ENCODE data around the gene ZNF185.

Gene ZNF185

DNA sequence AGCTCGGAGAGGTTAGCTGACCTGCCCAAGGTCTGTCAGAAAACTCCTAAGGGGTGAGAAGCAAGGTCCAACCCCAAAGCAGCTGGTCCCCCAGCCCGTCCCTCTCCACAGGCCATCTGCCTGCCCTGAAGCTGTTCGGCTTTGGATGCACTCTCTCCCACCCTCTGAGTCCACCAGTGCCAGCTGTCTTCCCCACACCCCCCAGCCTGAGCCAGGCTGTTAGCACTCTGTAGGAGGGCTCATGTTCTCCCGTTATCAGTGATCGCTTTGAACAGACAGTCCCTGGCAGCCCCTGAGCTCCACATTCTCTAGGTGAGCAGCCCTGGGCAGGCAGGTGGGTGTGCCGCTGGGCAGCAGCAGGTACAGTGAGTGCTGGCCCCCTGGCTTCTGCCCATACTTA lies 16.0 kb downstream of the ZNF185 start:
- H3K36me3 ChIP-seq (ENCODE audit: control insufficient read depth in 2 of 2, insufficient read depth in 1 of 2, low read length in 2 of 2): no peaks in the 10 kb centered on the region
- H3K4me1 ChIP-seq (ENCODE audit: control insufficient read depth, insufficient read depth, low read length): no peaks in the 10 kb centered on the region
- ChIA-PET POLR2A (no interaction called here), CTCF (interaction anchor here (0.8 to 3.8 kb wide), 4 partner anchors 9 to 12 kb away, joined by 3 to 26 read pairs (median 4); no protein-coding TSS in a partner anchor)
- no peak overlapping the region for H3K4me3 ChIP-seq (ENCODE audit: low read depth, low read length)
- no peaks in the 10 kb centered on the region for H3K9me3 ChIP-seq (ENCODE audit: control insufficient read depth, insufficient read depth, low read depth, low read length)
- TF ChIP-seq ZNF23 (tag by site-specific recombination; IDR thresholded peaks at IDR 0.05; ENCODE audit: borderline replicate concordance) (no peak), ZIC2 (tag by site-specific recombination; IDR thresholded peaks at IDR 0.05) (peak; percentile 71)
- no peak overlapping the region for H3K27ac ChIP-seq (ENCODE audit: extremely low read depth, low read depth, low read length)

DNA sequence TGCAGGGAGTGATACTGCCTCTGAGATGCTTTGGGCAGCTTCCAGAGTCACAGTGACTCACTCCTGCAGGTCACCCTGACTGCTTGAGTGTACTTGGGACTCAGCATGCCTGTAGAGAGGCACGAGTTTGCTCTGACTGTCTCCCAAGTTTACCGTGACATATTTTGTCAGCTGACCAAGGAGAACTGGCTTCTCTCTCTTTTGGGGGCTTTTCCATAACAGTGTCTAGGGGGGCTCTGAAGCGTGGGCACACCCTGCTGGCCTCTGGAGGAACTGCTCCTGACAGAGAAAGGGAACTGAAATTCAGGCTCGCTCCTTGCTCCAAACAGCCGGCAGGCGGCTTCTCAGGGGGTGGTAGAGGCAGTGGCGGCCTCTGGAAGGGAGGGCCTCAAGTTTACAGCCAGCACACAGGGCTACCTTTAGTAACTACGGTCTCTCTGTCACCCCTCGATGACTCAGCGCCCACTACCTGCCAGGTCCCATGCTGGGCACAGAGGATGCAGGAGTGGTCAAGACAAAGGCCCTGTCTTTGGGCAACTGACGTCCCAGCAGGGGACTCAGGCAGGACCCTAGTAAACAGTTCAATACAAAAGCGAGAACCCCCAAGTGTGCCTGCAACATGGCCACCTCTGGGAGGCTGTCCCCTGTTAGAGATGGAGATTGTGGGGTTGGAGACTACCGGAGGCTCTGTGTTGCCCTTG lies 17.8 kb downstream of the ZNF185 start:
- TF ChIP-seq ZNF623 (tag by site-specific recombination; IDR thresholded peaks at IDR 0.05) (no peak), ZIC2 (tag by site-specific recombination; IDR thresholded peaks at IDR 0.05) (peak; percentile 98), OSR2 (tag by site-specific recombination; IDR thresholded peaks at IDR 0.05) (no peak), ZNF248 (tag by site-specific recombination; IDR thresholded peaks at IDR 0.05) (no peak), ZNF654 (tag by site-specific recombination; IDR thresholded peaks at IDR 0.05; ENCODE audit: low read depth) (peak; percentile 32; the same call in 1 of the 2 replicates), ZNF335 (tag by site-specific recombination; conservative IDR thresholded peaks at IDR 0.05) (peak; percentile 36; the same call in 1 of the 2 replicates), CTCF (tag by site-specific recombination; IDR thresholded peaks at IDR 0.05) (peak; percentile 47), ZNF521 (tag by site-specific recombination; IDR thresholded peaks at IDR 0.05) (no peak), GLIS1 (tag by site-specific recombination; IDR thresholded peaks at IDR 0.05) (peak; percentile 16; the same call in 1 of the 2 replicates), ZBTB10 (tag by site-specific recombination; IDR thresholded peaks at IDR 0.05) (no peak)
- TF ChIP-seq, protein P1, sequence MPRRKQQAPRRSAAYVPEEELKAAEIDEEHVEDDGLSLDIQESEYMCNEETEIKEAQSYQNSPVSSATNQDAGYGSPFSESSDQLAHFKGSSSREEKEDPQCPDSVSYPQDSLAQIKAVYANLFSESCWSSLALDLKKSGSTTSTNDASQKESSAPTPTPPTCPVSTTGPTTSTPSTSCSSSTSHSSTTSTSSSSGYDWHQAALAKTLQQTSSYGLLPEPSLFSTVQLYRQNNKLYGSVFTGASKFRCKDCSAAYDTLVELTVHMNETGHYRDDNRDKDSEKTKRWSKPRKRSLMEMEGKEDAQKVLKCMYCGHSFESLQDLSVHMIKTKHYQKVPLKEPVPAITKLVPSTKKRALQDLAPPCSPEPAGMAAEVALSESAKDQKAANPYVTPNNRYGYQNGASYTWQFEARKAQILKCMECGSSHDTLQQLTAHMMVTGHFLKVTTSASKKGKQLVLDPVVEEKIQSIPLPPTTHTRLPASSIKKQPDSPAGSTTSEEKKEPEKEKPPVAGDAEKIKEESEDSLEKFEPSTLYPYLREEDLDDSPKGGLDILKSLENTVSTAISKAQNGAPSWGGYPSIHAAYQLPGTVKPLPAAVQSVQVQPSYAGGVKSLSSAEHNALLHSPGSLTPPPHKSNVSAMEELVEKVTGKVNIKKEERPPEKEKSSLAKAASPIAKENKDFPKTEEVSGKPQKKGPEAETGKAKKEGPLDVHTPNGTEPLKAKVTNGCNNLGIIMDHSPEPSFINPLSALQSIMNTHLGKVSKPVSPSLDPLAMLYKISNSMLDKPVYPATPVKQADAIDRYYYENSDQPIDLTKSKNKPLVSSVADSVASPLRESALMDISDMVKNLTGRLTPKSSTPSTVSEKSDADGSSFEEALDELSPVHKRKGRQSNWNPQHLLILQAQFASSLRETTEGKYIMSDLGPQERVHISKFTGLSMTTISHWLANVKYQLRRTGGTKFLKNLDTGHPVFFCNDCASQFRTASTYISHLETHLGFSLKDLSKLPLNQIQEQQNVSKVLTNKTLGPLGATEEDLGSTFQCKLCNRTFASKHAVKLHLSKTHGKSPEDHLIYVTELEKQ (tag by site-specific recombination; IDR thresholded peaks at IDR 0.05; ENCODE audit: borderline replicate concordance): no peak
- H3K4me1 ChIP-seq (ENCODE audit: control insufficient read depth, insufficient read depth, low read length): no peaks in the 10 kb centered on the region
- POLR2A ChIA-PET: no interaction called here
- no peak overlapping the region for H3K4me3 ChIP-seq (ENCODE audit: low read depth, low read length)
- H3K9me3 ChIP-seq (ENCODE audit: control insufficient read depth, insufficient read depth, low read depth, low read length): no peaks in the 10 kb centered on the region
- no peaks in the 10 kb centered on the region for H3K36me3 ChIP-seq (ENCODE audit: control insufficient read depth in 2 of 2, insufficient read depth in 1 of 2, low read length in 2 of 2)
- CTCF ChIA-PET: interaction anchor here (0.8 to 3.8 kb wide), 6 partner anchors 9 to 74 kb away, joined by 3 to 26 read pairs (median 4); no protein-coding TSS in a partner anchor
- no peak overlapping the region for H3K27ac ChIP-seq (ENCODE audit: extremely low read depth, low read depth, low read length)
